Measurements from ENCODE around the gene RDH13.

DNA sequence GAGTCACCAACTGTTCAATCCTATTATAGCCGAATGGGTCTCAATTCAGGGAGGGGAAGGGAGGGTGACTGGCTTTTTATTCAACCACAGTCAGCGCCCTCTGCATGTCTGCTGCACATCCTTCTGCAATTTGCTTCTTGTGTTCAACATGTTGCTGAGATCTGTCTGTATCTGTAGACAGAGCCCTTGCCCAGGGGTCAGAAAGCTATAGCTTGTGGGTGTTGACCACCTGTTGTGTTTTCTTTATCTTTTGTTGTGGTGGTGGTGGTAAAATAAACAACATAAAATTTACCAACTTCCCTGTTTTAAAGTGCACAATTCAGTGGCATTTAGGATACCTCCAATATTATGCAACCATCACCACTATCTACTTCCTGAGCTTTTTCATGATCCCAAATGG lies 42.3 kb upstream of the RDH13 start:
- TF ChIP-seq EZH2 (IDR thresholded peaks at IDR 0.05; ENCODE audit: insufficient read depth, poor library complexity, severe bottlenecking) (no peak), EZH2phosphoT487 (IDR thresholded peaks at IDR 0.05; ENCODE audit: insufficient read depth, low read depth) (no peak)
